SJSA1 (cell line): ENCODE measurements around the gene ITGA5. TPM values are rescaled to one million over a fixed set of nuclear protein-coding genes. Genes with fewer than 3 reads are reported as not detected.
A peak's percentile ranks its signal among the peaks of the same experiment; 100 is the strongest.

Experiments used
- DNase-seq, 2 experiments: peaks; one replicate each; pipeline ENCODE4 v3.0.0-alpha.2; 2015 to 2020; ENCODE audit warnings: low spot score in 2 of 2, low read depth in 1 of 2
- H3K27ac ChIP-seq: fragments of 250-450 bp; sonication (Bioruptor Pico); 2 replicates; pipeline ENCODE4 v1.5.1; 2020; ENCODE audit warnings: mild to moderate bottlenecking, moderate library complexity
- H3K27me3 ChIP-seq: fragments of 250-450 bp; sonication (Bioruptor Pico); replicated peaks from 2 replicates; pipeline ENCODE4 v1.5.1; 2020; ENCODE audit warnings: mild to moderate bottlenecking, moderate library complexity
- H3K36me3 ChIP-seq: fragments of 250-450 bp; sonication (Bioruptor Pico); 2 replicates; pipeline ENCODE4 v1.5.1; 2020; ENCODE audit warnings: mild to moderate bottlenecking
- H3K4me1 ChIP-seq: fragments of 250-450 bp; sonication (Bioruptor Pico); replicated peaks from 2 replicates; pipeline ENCODE4 v1.6.1; 2021; ENCODE audit warnings: mild to moderate bottlenecking
- H3K4me3 ChIP-seq: fragments of 250-450 bp; sonication (Bioruptor Pico); 2 replicates; pipeline ENCODE4 v1.5.1; 2020; ENCODE audit warnings: mild to moderate bottlenecking
- H3K9me3 ChIP-seq: fragments of 250-450 bp; sonication (Bioruptor Pico); replicated peaks from 2 replicates; pipeline ENCODE4 v1.5.1; 2020; ENCODE audit warnings: mild to moderate bottlenecking
- total RNA-seq: library from RNA; depleted of rRNA; stranded (reverse); fragments of >200 nt; shearing (Covaris generic); gene quantifications from 2 replicates; pipeline ENCODE4 v1.2.3, GENCODE V29; 2014

Gene ITGA5
- total RNA-seq, 1 experiment from 2014 or later = 99.4 TPM

DNA sequence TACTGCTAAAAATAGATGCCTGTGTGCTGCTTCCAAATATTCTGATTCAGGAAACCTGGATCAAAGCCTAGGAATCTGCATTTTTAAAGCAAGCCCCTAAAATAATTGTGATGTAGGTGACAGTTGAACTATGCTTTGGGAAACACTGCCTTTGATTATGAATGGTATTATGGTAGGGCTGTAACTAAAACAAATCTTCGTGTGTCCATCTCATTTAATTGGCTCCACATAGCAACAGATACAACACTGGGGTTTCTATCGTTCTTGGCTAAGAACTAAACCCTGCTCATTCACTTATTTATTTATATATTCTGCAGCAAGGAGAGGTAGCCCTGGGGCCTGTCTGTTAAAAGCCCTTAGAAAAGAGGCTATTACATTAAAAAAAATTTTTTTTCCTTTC lies 23.0 kb upstream of the ITGA5 start:
- no peak for DNase-seq
- no peak overlapping the region for H3K27ac ChIP-seq
- H3K27me3 ChIP-seq = peaks cover 19% of the 10 kb centered on the region
- H3K4me3 ChIP-seq = no peak overlapping the region
- H3K4me1 ChIP-seq = no peaks in the 10 kb centered on the region
- H3K36me3 ChIP-seq = no peaks in the 10 kb centered on the region
- 0 out of 2 replicates have a peak, but pooled peaks cover 2% of the 10 kb centered on the region for H3K9me3 ChIP-seq

DNA sequence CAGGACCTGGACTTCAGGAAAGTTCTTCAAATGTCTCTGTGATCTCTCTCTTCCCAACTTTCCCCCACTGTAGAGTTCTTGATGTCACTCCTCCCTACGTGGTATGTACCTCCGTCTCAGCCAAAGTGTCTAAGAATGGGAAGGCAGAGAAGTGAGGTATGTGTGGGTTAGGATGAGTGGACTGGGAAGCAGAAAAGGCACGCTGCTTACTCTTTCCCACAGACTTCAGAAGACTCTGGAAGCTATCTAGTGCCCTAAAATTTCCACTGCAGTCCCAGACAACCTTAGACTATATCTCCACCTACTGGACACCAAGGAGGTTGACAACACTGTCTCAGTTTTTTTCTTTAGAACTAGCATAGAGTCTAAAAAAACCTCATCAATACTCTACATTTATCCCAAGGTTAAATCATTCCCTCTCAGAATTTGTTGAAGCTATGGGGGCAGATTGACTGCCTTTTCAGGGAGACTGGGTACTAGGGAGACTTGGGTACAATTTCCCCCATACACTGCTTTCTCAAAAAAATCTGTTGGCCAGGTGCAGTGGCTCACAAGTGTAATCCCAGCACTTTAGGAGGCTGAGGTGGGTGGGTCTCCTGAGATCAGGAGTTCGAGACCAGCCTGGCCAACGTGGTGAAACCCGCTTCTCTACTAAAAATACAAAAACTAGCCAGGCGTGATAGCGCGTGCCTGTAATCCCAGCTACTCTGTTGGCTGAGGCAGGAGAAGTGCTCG lies 20.6 kb upstream of the ITGA5 start:
- DNase-seq = peak; percentile 27 to 46
- Histone ChIP-seq H3K4me1 (no peaks in the 10 kb centered on the region), H3K36me3 (no peaks in the 10 kb centered on the region), H3K4me3 (no peak overlapping the region), H3K9me3 (0 out of 2 replicates have a peak, but pooled peaks cover 2% of the 10 kb centered on the region), H3K27me3 (peaks cover 16% of the 10 kb centered on the region), H3K27ac (no peak overlapping the region)

DNA sequence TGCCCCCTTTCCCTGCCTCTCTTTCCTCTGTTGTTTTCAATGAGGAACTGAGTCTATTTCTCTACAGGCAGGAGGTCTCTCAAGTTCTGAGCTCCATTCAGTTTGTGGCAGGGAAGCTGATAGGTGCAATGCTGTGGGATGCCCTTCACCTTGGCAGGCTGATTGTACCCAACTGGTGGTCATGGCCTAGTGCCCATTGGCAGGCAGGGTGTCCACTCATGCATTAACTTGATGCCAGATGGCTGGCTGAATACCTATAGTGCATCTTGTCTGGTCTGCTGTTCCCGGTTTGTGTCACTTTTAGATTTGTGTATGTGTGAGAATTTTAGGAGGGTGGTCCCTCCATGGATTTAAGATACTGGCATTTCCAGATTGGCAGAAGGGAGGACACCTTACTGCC lies 20.0 kb upstream of the ITGA5 start:
- Histone ChIP-seq H3K4me1 (no peaks in the 10 kb centered on the region), H3K36me3 (no peaks in the 10 kb centered on the region), H3K4me3 (no peak overlapping the region), H3K27ac (no peak overlapping the region), H3K27me3 (peaks cover 16% of the 10 kb centered on the region), H3K9me3 (0 out of 2 replicates have a peak, but pooled peaks cover 2% of the 10 kb centered on the region)
- peak in 1 of 2 experiments; percentile 5 for DNase-seq

DNA sequence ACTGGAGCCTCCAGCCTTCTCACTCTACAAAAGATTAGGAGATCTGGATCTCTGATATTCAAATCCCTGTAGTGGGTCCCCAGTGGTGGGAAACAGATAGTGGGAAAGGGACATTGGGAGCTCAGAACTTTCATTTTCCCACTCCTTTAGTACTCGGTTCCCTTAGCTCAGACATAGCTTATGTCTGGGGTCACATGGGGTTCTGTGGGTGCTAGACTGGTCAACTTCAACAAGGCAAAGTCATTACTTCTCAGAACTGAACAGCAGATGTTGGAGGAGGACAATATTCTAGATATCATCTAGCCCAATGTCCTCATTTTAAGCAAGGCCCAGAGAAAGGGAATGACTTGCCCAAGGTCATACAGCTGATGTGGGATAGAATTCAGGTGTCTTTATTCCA lies 19.5 kb upstream of the ITGA5 start:
- Histone ChIP-seq H3K9me3 (0 out of 2 replicates have a peak, but pooled peaks cover 2% of the 10 kb centered on the region), H3K27ac (no peak overlapping the region), H3K4me1 (no peaks in the 10 kb centered on the region), H3K36me3 (no peaks in the 10 kb centered on the region), H3K27me3 (peaks cover 16% of the 10 kb centered on the region), H3K4me3 (no peak overlapping the region)
- peak in 1 of 2 experiments; percentile 3 for DNase-seq

DNA sequence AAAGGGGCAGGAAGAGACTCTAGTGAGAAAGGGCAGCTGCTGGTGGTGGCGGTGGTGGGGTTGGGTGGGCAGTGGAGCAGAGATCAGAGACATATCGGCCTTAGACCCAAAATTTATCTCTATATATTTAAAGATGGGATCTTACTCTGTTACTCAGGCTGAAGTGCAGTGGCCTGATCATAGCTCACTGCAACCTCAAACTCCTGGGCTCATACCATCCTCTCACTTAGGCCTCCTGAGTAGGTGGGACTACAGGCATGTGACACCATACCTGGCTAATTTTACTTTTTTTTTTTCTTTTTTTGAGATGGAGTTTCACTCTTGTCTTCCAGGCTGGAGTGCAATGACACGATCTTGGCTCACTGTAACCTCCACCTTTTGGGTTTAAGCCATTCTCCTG lies 18.6 kb upstream of the ITGA5 start:
- Histone ChIP-seq H3K9me3 (0 out of 2 replicates have a peak, but pooled peaks cover 2% of the 10 kb centered on the region), H3K4me3 (no peak overlapping the region), H3K4me1 (no peaks in the 10 kb centered on the region), H3K36me3 (no peaks in the 10 kb centered on the region), H3K27me3 (peaks cover 16% of the 10 kb centered on the region; the same call in 1 of the 2 replicates), H3K27ac (no peak overlapping the region)
- no peak for DNase-seq

DNA sequence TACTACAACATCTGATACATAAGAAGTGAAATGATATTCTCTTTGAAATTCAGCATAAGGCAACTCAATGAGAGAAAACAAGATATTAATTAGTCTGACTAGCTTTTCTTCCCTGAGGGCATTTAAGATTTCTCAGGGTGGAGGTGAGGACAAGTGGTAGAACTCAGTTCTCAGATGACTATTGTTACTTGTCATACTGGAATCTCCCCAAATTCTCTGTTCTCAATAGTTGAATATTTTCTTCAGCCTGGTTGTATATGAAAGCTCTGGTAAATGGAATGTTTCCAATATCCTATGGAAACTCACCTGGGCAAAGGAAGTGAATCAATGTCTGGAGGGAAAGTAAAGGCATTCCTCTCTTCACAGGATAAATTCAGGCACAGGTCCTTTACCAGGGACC lies 18.2 kb upstream of the ITGA5 start:
- no peak overlapping the region for H3K27ac ChIP-seq
- 0 out of 2 replicates have a peak, but pooled peaks cover 2% of the 10 kb centered on the region for H3K9me3 ChIP-seq
- H3K36me3 ChIP-seq = no peaks in the 10 kb centered on the region
- H3K4me1 ChIP-seq = no peaks in the 10 kb centered on the region
- peaks cover 11% of the 10 kb centered on the region; the same call in 1 of the 2 replicates for H3K27me3 ChIP-seq
- DNase-seq = no peak
- H3K4me3 ChIP-seq = no peak overlapping the region

DNA sequence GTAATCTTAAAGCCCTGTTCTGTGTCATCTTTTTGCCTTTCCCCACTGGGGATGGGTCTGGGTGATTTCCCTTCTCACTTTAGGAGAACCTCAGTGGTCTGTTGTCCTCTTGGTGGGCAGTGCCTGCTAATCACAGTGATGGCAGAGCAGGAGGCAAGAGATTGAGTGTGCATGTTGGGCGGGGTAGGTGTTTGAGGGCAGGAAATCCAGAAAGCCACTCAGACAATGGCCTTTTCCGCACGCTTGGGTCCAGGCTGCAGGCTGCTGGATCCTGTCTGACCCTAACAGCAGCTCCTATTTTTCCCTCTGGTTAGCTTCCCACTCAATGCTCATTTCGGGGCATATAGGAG lies 13.7 kb upstream of the ITGA5 start:
- Histone ChIP-seq H3K27ac (no peak overlapping the region), H3K4me3 (no peak overlapping the region), H3K36me3 (no peaks in the 10 kb centered on the region), H3K4me1 (peaks cover 15% of the 10 kb centered on the region), H3K9me3 (no peaks in the 10 kb centered on the region), H3K27me3 (no peaks in the 10 kb centered on the region)
- DNase-seq = no peak

DNA sequence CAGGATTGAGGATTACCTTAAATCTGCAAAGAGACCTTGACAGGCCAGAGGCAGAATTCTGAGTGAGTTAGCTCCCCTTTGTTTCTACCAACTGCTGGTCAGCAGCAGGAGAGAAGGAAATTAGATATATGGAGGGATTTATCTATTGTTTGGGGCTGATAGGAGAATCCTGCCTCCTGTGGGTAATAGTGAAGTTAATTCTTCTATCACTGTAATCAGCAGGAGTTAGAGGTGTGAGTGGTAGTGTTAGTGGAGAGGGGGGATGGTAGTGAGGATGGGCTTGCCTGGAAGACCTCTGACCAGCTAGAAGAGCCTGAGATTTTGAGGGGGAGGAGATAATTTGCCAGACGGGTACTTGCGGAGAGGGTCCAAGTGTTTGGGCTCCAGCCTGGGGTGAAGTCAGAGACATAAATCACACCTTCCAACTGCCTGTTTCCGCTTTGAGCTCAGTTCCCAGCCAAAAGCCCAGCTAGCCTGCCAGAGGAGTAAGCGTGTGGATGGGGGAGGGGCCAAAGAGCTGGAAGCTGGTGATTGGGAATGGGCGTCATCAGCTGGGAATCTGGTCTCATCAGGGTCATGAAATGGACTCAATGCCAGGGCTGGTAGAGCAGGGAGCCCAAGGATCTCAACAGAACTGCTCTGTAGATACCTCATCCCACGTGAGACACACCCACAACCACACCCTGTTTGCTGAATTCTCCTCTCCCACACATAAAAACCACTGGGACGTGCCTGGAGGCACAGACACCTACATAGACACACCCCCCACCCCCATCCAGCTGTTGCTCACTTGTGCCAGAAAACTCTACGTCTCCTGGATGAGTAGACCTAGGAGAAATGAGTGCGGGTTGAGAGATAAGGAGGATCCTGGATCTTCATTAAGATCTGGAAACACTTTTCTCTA lies 13.1 kb upstream of the ITGA5 start:
- Histone ChIP-seq H3K4me3 (no peak overlapping the region), H3K9me3 (no peaks in the 10 kb centered on the region), H3K27me3 (no peaks in the 10 kb centered on the region), H3K36me3 (no peaks in the 10 kb centered on the region), H3K4me1 (peaks cover 15% of the 10 kb centered on the region), H3K27ac (no peak overlapping the region)
- DNase-seq = no peak

DNA sequence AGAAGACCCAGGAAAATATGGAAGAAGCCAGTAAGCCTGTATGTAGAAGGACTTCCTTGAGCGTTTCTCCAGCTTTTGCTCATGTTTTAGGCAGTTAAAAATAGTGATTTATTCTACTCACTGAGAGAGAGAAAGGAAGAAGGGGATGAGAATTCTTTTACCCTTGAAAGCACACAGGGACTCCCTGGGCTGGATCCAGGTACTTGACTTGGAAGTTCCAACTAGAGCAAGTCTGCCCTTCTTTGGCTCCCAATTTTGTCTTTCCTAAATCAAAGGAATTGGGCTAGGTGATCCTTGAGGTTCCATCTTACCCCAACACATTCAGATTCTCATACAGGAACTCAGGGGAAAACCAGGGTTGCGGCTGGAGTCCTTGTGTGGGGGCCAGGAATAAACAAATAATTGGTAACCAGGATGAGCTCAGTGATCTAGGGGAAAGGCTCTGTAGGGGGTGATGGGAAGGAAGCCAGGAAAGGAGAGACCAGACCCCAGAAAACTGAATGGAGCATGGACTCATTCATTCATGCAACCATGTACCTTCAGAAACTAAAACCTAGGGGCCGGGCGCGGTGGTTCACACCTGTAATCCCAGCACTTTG lies 11.5 kb upstream of the ITGA5 start:
- H3K4me3 ChIP-seq = no peak overlapping the region
- H3K4me1 ChIP-seq = peaks cover 15% of the 10 kb centered on the region
- no peaks in the 10 kb centered on the region for H3K27me3 ChIP-seq
- no peaks in the 10 kb centered on the region for H3K36me3 ChIP-seq
- no peaks in the 10 kb centered on the region for H3K9me3 ChIP-seq
- no peak for DNase-seq
- H3K27ac ChIP-seq = no peak overlapping the region

DNA sequence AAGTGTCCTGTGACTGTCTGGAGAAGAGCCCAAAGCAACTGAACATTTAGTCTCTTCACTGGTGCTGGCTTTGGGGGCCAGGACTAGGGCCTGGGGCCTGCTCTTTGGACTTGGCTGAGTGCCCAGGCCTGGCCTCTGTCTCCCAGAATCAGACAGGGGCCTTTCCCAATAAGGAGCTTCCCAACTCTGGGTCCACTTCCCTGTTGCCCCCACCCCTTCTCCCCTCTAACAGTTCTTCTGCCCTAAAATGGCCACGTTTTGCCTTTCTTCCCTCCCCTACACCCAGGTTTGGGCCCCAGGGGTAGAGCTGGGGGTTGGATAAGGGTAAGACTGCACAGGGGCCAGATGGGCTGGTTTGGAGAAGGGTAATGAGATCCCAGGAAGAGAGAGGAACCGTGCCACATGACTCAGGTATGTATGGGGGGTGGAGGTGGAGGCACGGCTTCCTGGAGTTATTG lies 10.0 kb upstream of the ITGA5 start:
- Histone ChIP-seq H3K9me3 (no peaks in the 10 kb centered on the region), H3K4me1 (peaks cover 18% of the 10 kb centered on the region), H3K27ac (0 out of 2 replicates have a peak overlapping the region, but pooled peaks have one; percentile 13), H3K36me3 (no peaks in the 10 kb centered on the region), H3K27me3 (no peaks in the 10 kb centered on the region), H3K4me3 (no peak overlapping the region)
- no peak for DNase-seq

DNA sequence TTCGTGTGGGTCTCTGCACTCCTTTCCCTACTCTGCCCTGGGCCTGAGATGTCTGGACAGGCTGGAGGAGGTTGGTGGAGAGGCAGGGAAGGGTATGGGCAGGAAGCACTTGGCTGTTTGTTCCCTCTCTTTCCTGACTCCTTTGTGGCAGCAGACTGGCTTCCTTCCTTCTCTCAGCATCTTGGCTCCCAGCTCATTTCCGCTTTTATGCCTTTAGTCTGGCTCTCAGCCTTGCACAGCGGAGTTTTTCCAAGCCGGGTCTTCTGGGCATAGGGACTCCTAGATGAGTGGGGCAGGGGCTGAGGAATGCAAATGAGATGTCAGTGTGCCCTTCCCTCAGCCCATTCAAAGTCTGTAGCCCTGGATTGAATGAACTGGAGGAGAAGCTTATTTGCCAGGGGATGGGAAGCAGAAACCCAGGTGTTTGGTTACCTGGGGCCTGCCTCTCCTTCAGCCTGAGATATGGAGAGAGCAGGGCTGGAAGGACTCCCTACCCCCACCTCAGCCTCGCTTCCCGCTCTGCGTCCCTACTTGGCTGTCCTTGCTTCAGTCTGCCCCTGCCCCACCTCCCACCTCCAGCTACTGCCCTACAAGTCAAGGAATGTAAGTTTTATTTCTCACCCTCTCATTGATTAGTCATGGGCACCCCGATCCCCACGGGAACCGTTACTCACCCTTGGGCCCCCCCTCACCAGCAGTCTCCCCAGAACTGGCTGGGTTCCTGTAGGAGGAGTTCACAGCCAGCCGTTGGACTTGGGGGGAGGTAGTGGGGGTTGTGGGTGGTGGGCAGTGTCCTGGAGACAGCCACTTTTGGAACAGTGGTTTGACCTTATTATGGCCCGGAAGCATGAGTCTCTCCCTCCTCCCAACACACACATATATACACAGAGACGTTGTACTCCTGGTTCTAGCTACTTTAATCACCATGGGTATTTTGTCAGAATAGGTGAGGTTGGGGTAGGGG lies 9.3 kb upstream of the ITGA5 start:
- Histone ChIP-seq H3K9me3 (no peaks in the 10 kb centered on the region), H3K27ac (0 out of 2 replicates have a peak overlapping the region, but pooled peaks have one; percentile 13), H3K4me3 (no peak overlapping the region), H3K4me1 (peaks cover 24% of the 10 kb centered on the region), H3K36me3 (no peaks in the 10 kb centered on the region), H3K27me3 (no peaks in the 10 kb centered on the region)
- DNase-seq = no peak

DNA sequence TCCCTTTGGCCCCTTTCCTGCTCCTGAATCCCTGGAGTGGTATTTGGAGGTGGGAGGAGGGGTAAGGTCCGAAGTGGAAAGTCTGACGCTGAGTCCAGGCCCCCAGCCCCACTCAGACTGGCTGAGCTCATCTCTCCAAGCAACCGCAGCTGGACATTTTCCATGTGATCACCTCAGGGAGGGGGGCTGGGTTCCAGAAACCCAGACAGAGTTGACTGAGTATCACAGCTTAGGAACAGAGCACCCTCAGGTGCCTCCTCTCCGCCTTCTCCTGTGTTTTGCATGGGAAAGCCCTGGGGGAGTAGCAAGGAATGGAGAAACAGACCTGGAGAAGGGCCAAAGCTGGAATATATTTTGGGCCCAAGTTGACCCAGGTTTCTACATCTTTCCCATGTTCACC lies 8.0 kb upstream of the ITGA5 start:
- no peak for DNase-seq
- H3K4me3 ChIP-seq = no peak overlapping the region
- no peaks in the 10 kb centered on the region for H3K9me3 ChIP-seq
- no peaks in the 10 kb centered on the region for H3K27me3 ChIP-seq
- peaks cover 34% of the 10 kb centered on the region for H3K4me1 ChIP-seq
- H3K27ac ChIP-seq = no peak overlapping the region
- no peaks in the 10 kb centered on the region for H3K36me3 ChIP-seq

DNA sequence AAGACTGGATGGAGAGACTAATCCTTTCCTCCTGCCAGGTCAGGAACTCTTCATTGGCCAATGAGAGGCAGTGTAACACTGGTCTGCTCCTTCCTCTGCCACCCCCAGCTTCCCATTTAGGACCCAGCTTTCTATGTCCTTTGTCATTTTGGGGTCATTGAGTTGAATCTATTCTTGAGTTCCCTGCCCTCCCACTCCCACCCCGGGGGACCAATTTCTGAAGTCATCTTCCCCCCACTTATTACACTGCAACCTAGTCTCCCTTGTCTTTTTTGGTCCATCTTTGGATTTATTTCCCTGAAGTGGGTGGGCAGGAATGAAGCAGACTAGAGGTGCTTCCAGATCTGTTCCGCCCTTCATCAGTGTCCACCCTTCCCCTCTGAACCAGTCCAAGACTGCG lies 7.6 kb upstream of the ITGA5 start:
- H3K4me1 ChIP-seq = peaks cover 38% of the 10 kb centered on the region
- H3K4me3 ChIP-seq = no peak overlapping the region
- H3K9me3 ChIP-seq = no peaks in the 10 kb centered on the region
- H3K36me3 ChIP-seq = no peaks in the 10 kb centered on the region
- no peak overlapping the region for H3K27ac ChIP-seq
- no peak for DNase-seq
- H3K27me3 ChIP-seq = no peaks in the 10 kb centered on the region
